Kidney (tissue), 14 donors: Measurements from ENCODE around the gene ARMC8. TPM values are rescaled to one million over a fixed set of nuclear protein-coding genes. Genes with fewer than 3 reads are reported as not detected.

ENCODE experiments used
- DNase-seq, 5 donors: peaks; one replicate each; pipeline ENCODE4 v3.0.0-alpha.2; 2013 to 2020
- FAIRE-seq: peaks from 2 replicates; lab custom pipeline; 2012; peaks lifted over from hg19 to GRCh38; lab: Jason Lieb, UNC
- H3K27ac ChIP-seq, 2 donors: one replicate each; pipeline ENCODE4 v1.7.0; 2013; ENCODE audit warnings: low read depth in 2 of 2, low read length in 2 of 2, inconsistent platforms in 1 of 2
- H3K27me3 ChIP-seq: one replicate; pipeline ENCODE4 v1.7.1; 2013; ENCODE audit warnings: low read length, inconsistent platforms; ENCODE audit not compliant: control insufficient read depth, insufficient read depth
- H3K36me3 ChIP-seq, 3 donors: one replicate each; pipeline versions ENCODE4 v1.7.0 to v1.7.1; 2013; ENCODE audit warnings: low read length in 3 of 3, control low read depth in 1 of 3, inconsistent platforms in 1 of 3; ENCODE audit not compliant: insufficient read depth in 3 of 3, control insufficient read depth in 2 of 3
- H3K4me1 ChIP-seq, 3 donors: one replicate each; pipeline versions ENCODE4 v1.7.0 to v1.7.1; 2013; ENCODE audit warnings: low read length in 3 of 3, inconsistent platforms in 1 of 3, low read depth in 1 of 3; ENCODE audit not compliant: control insufficient read depth in 2 of 3, insufficient read depth in 2 of 3
- H3K4me3 ChIP-seq, 3 donors: one replicate each; pipeline versions ENCODE4 v1.7.0 to v1.8.1; 2013; ENCODE audit warnings: low read length in 3 of 3, control low read depth in 1 of 3, inconsistent platforms in 1 of 3
- H3K9ac ChIP-seq, 3 donors: one replicate each; pipeline versions ENCODE4 v1.7.0 to v1.7.1; 2013; ENCODE audit warnings: low read length in 3 of 3, control low read depth in 1 of 3, inconsistent platforms in 1 of 3
- H3K9me3 ChIP-seq, 3 donors: one replicate each; pipeline versions ENCODE4 v1.7.0 to v1.7.1; 2013; ENCODE audit warnings: low read length in 3 of 3, control low read depth in 1 of 3, inconsistent platforms in 1 of 3; ENCODE audit not compliant: control insufficient read depth in 2 of 3, insufficient read depth in 1 of 3
- CTCF ChIP-seq: IDR thresholded peaks from 3 replicates; pipeline ENCODE4 v1.5.1; 2012; ENCODE audit warnings: mild to moderate bottlenecking, moderate library complexity, borderline replicate concordance; ENCODE audit not compliant: insufficient read depth; ENCODE audit errors: extremely low read depth
- intact Hi-C: fragments of 100-400 bp; cut with DNase I; formaldehyde crosslinking; loops from one replicate; pipeline ENCODE4 v1.11.1; 2022
- polyA plus RNA-seq: library from polyadenylated mRNA; stranded (reverse); fragments of 350-450 nt; fragmentation: Illumina TruSeq; extraction: RNeasy Lipid Tissue Mini Kit (QIAGEN cat#74804); gene quantifications from one replicate; pipeline ENCODE4 v1.2.3, GENCODE V29; 2014; ENCODE audit warnings: low read depth, low replicate concordance; ENCODE audit not compliant: insufficient read depth
- total RNA-seq: library from RNA; stranded (reverse); fragmentation: NEBNext Ultra II Directional; extraction: Animal tissue kit (Norgen Biotek cat#: 25700); gene quantifications from one replicate; pipeline ENCODE4 v1.2.1, GENCODE V29; 2021
- donor health status: control.
- donor health status: control.
- donor health status: control.
- donor health status: control.
- donor health status: control.
- donor health status: DM: yes; HTN: yes; CAD: no.
- donor health status: Normal renal cell carcinoma (clear cell type).

ARMC8 gene
- total and polyA plus RNA-seq, 2 donors from 2014 or later = 17.1 to 47.3 TPM

- Histone ChIP-seq H3K9ac (peak overlapping the region; percentile 90 to 97 (median 93)), H3K9me3 (no peaks in the 10 kb centered on the region), H3K4me1 (peaks cover 0 to 11% (median 3%) of the 10 kb centered on the region in 3 donors), H3K4me3 (peak overlapping the region; percentile 85 to 98 (median 95)), H3K36me3 (peaks cover 0 to 2% (median 2%) of the 10 kb centered on the region in 3 donors), H3K27me3 (no peaks in the 10 kb centered on the region), H3K27ac (peak overlapping the region; percentile 97 to 98)
- intact Hi-C loops = no loop called here
- DNase-seq (no peak), FAIRE-seq (no peak)
- no peak for TF ChIP-seq CTCF
Measured at GRCh38 chr3:138188013-138188730, 1.1 kb downstream of the ARMC8 start.

- no peak overlapping the region for H3K4me3 ChIP-seq
- H3K4me1 ChIP-seq = no peaks in the 10 kb centered on the region
- no peak for TF ChIP-seq CTCF
- H3K9me3 ChIP-seq = no peaks in the 10 kb centered on the region
- no peaks in the 10 kb centered on the region for H3K27me3 ChIP-seq
- intact Hi-C loops = no loop called here
- no peak overlapping the region for H3K27ac ChIP-seq
- peaks cover 0 to 2% (median 2%) of the 10 kb centered on the region in 3 donors for H3K36me3 ChIP-seq
- DNase-seq (no peak), FAIRE-seq (no peak)
- no peak overlapping the region for H3K9ac ChIP-seq
Measured at GRCh38 chr3:138195481-138195880, 8.4 kb downstream of the ARMC8 start.

- no peaks in the 10 kb centered on the region for H3K4me1 ChIP-seq
- no peaks in the 10 kb centered on the region for H3K9me3 ChIP-seq
- DNase-seq (no peak), FAIRE-seq (no peak)
- H3K27ac ChIP-seq = no peak overlapping the region
- peaks cover 0 to 2% (median 2%) of the 10 kb centered on the region in 3 donors for H3K36me3 ChIP-seq
- TF ChIP-seq CTCF = no peak
- no peak overlapping the region for H3K4me3 ChIP-seq
- H3K27me3 ChIP-seq = no peaks in the 10 kb centered on the region
- no peak overlapping the region for H3K9ac ChIP-seq
- intact Hi-C loops = no loop called here
Measured at GRCh38 chr3:138196023-138196422, 8.9 kb downstream of the ARMC8 start.
